A549 (cell line): Measurements from ENCODE around the gene C19orf73. TPM values are rescaled to one million over a fixed set of nuclear protein-coding genes. Genes with fewer than 3 reads are reported as not detected.

Experiments
- ATAC-seq, 2 experiments: fragments of 200-7000 bp in 1 of 2; fragments of >200 bp in 1 of 2; cut with Nextera tagmentation in 1 of 2; cut with Tn5 transposase in 1 of 2; 3 replicates each; pipeline versions ENCODE4 v1.8.0 to v1.9.1; 2018 to 2020; ENCODE audit warnings: mild to moderate bottlenecking in 1 of 2, moderate library complexity in 1 of 2
- CTCF ChIA-PET: fragments of 300-600 bp; sonication (Branson Sonifier 250); formaldehyde crosslinking; extraction: SDS; loops from one replicate; lab custom pipeline; 2021; ENCODE audit warnings: antibody characterized with exemption, inconsistent platforms; lab: Yijun Ruan, JAX
- POLR2A ChIA-PET: fragments of 350-600 bp; formaldehyde crosslinking; extraction: SDS; loops from one replicate; lab custom pipeline; 2021; ENCODE audit warnings: antibody characterized with exemption, inconsistent platforms; lab: Yijun Ruan, JAX
- DNase-seq, 2 experiments: peaks; one replicate each; pipeline versions ENCODE4 v3.0.0 to v3.0.0-alpha.2; 2011 to 2016; ENCODE audit warnings: low read depth in 1 of 2, low spot score in 1 of 2
- FAIRE-seq: peaks from 2 replicates; lab custom pipeline; 2011; peaks lifted over from hg19 to GRCh38; lab: Jason Lieb, UNC
- H3K27ac ChIP-seq, 2 experiments: fragments of >200 bp; sonication (Bioruptor Twin); formaldehyde crosslinking; 3 replicates each; pipeline ENCODE4 v1.5.1; 2016 to 2017
- H3K4me1 ChIP-seq: fragments of >200 bp; sonication (Bioruptor Twin); formaldehyde crosslinking; 3 replicates; pipeline ENCODE4 v1.6.1; 2016
- H3K4me2 ChIP-seq: fragments of >200 bp; sonication (Bioruptor Twin); formaldehyde crosslinking; 3 replicates; pipeline ENCODE4 v1.6.1; 2016
- H3K4me3 ChIP-seq: fragments of >200 bp; sonication (Bioruptor Twin); formaldehyde crosslinking; 3 replicates; pipeline ENCODE4 v1.5.1; 2016
- H3K9me3 ChIP-seq: fragments of >200 bp; sonication (Bioruptor Twin); formaldehyde crosslinking; 3 replicates; pipeline ENCODE4 v1.6.1; 2016
- ATOH8 ChIP-seq: fragments of 250-450 bp; sonication (Bioruptor Pico); IDR thresholded peaks from 2 replicates; pipeline ENCODE4 v1.5.0; 2020; ENCODE audit warnings: low read depth, mild to moderate bottlenecking, moderate library complexity
- CEBPB ChIP-seq, 2 experiments: fragments of >200 bp in 1 of 2; sonication (Bioruptor Twin) in 1 of 2; formaldehyde crosslinking in 1 of 2; IDR thresholded peaks; 2 replicates each; pipeline ENCODE4 v1.6.1; 2012 to 2016
- CHD4 ChIP-seq: fragments of 200-600 bp; sonication (generic); IDR thresholded peaks from 2 replicates; pipeline ENCODE4 v1.6.1; 2016; ENCODE audit warnings: antibody characterized with exemption, mild to moderate bottlenecking, borderline replicate concordance
- EHF ChIP-seq: fragments of 250-450 bp; sonication (Bioruptor Pico); IDR thresholded peaks from 2 replicates; pipeline ENCODE4 v1.5.0; 2020; ENCODE audit warnings: mild to moderate bottlenecking
- HDAC2 ChIP-seq: fragments of 200-600 bp; sonication (generic); IDR thresholded peaks from 2 replicates; pipeline ENCODE4 v1.6.1; 2016
- HES2 ChIP-seq: fragments of >200 bp; sonication (Bioruptor Twin); formaldehyde crosslinking; IDR thresholded peaks from 2 replicates; pipeline ENCODE4 v1.6.1; 2016
- HOXA7 ChIP-seq: fragments of 250-450 bp; sonication (Bioruptor Pico); IDR thresholded peaks from 2 replicates; pipeline ENCODE4 v1.5.0; 2020; ENCODE audit warnings: mild to moderate bottlenecking, moderate library complexity
- JUNB ChIP-seq: fragments of >200 bp; sonication (Bioruptor Twin); formaldehyde crosslinking; IDR thresholded peaks from 2 replicates; pipeline ENCODE4 v1.6.1; 2016
- MAX ChIP-seq: IDR thresholded peaks from 2 replicates; pipeline ENCODE4 v1.6.1; 2012
- NPAS2 ChIP-seq: fragments of 250-450 bp; sonication (Bioruptor Pico); IDR thresholded peaks from 2 replicates; pipeline ENCODE4 v1.8.0; 2022; ENCODE audit warnings: mild to moderate bottlenecking, moderate library complexity, borderline replicate concordance
- PHF8 ChIP-seq: fragments of 200-600 bp; sonication (generic); IDR thresholded peaks from 2 replicates; pipeline ENCODE4 v1.6.1; 2016; ENCODE audit warnings: low read depth, mild to moderate bottlenecking, antibody characterized with exemption, moderate library complexity, borderline replicate concordance
- REST ChIP-seq: fragments of 200-600 bp; sonication (generic); IDR thresholded peaks from 2 replicates; pipeline ENCODE4 v1.6.1; 2016; ENCODE audit warnings: antibody characterized with exemption, mild to moderate bottlenecking, moderate library complexity
- SREBF2 ChIP-seq: fragments of 450-650 bp; IDR thresholded peaks from 2 replicates; pipeline ENCODE4 v1.6.1; 2014; ENCODE audit warnings: mild to moderate bottlenecking, moderate library complexity
- TFCP2L1 ChIP-seq: fragments of 250-450 bp; sonication (Bioruptor Pico); IDR thresholded peaks from 2 replicates; pipeline ENCODE4 v1.5.0; 2021; ENCODE audit warnings: mild to moderate bottlenecking
- USF2 ChIP-seq: fragments of 450-650 bp; IDR thresholded peaks from 2 replicates; pipeline ENCODE4 v1.6.1; 2014; ENCODE audit warnings: antibody characterized with exemption
- ZNF302 ChIP-seq: fragments of 250-450 bp; sonication (Bioruptor Pico); IDR thresholded peaks from 2 replicates; pipeline ENCODE4 v1.9.0; 2021; ENCODE audit warnings: inconsistent platforms, mild to moderate bottlenecking, moderate library complexity
- WGBS: methylation state at CpG from one replicate; pipeline ENCODE4 v1.1.6; 2017; ENCODE audit errors: missing lambda C conversion rate; 5-methylcytosine and 5-hydroxymethylcytosine counted together
- polyA plus RNA-seq, 4 experiments: library from polyadenylated mRNA; depleted of rRNA in 3 of 4; stranded (reverse); fragments of >200 nt; fragmentation: RNase III in 1 of 4; extraction: RNeasy Plus Mini Kit Qiagen cat#74134 plus additional on column Dnase treatment in 1 of 4; gene quantifications; 2 replicates in 3 of 4; 3 replicates in 1 of 4; pipeline ENCODE4 v1.2.3, GENCODE V29; 2011 to 2017

C19orf73 gene
- polyA plus RNA-seq, 2 of the 4 experiments (the other 2 are of a cell fraction): 1.8 to 2.2 TPM

- POLR2A ChIA-PET: interaction anchor here (0.6 to 1.3 kb wide), 2 partner anchors 10 to 20 kb away, joined by 3 to 5 read pairs; no protein-coding TSS in a partner anchor
- peaks cover 28% of the 10 kb centered on the region for H3K4me1 ChIP-seq
- peak overlapping the region; percentile 62 for H3K4me3 ChIP-seq
- ATAC-seq: no peak
- FAIRE-seq: no peak
- WGBS: 75% methylated on average over 26 of the region's 26 CpGs
- H3K27ac ChIP-seq: peak overlapping the region; percentile 95
- CTCF ChIA-PET: interaction anchor here (0.6 to 11.5 kb wide), 12 partner anchors 10 to 124 kb away, joined by 3 to 241 read pairs (median 3); no protein-coding TSS in a partner anchor
- TF ChIP-seq EHF (no peak), ATOH8 (CRISPR knock-in tag) (no peak), HOXA7 (CRISPR knock-in tag) (no peak), CHD4 (no peak), TFCP2L1 (CRISPR knock-in tag) (no peak), MAX (no peak), ZNF302 (CRISPR knock-in tag) (no peak), USF2 (no peak)
- no peaks in the 10 kb centered on the region for H3K9me3 ChIP-seq
- no peak for DNase-seq
- peak overlapping the region; percentile 87 for H3K4me2 ChIP-seq
These were observed 1.0 kb downstream of the C19orf73 start for GRCh38 chr19:49117677-49118564.

- Histone ChIP-seq H3K4me3 (no peak overlapping the region), H3K4me2 (no peak overlapping the region), H3K9me3 (no peaks in the 10 kb centered on the region), H3K4me1 (peaks cover 28% of the 10 kb centered on the region), H3K27ac (no peak overlapping the region)
- 81% methylated on average over 1 of the region's 1 CpG for WGBS
- ChIA-PET POLR2A (no interaction called here), CTCF (interaction anchor here (0.6 to 11.5 kb wide), 8 partner anchors 12 to 179 kb away, joined by 3 to 241 read pairs (median 5); no protein-coding TSS in a partner anchor)
- no peak for TF ChIP-seq CEBPB (IDR thresholded peaks at IDR 0.05)
- no peak for TF ChIP-seq SREBF2
- TF ChIP-seq HDAC2: no peak
- no peak for TF ChIP-seq REST
- no peak for TF ChIP-seq JUNB
- TF ChIP-seq NPAS2 (CRISPR knock-in tag): no peak
- TF ChIP-seq HES2: no peak
- no peak for TF ChIP-seq PHF8
- ATAC-seq: no peak
- DNase-seq: no peak
- no peak for FAIRE-seq
These were observed 2.4 kb downstream of the C19orf73 start for GRCh38 chr19:49116544-49116943.
